Panc1 (cell line): Measurements from ENCODE around the gene USP6NL. TPM values are rescaled to one million over a fixed set of nuclear protein-coding genes. Genes with fewer than 3 reads are reported as not detected.

Experiments
- ATAC-seq: fragments of 200-7000 bp; cut with Tn5 transposase; 2 replicates; pipeline ENCODE4 v1.9.1; 2020; ENCODE audit warnings: mild to moderate bottlenecking, moderate library complexity
- BruUV-seq: library from RNA; stranded (reverse); fragments of 400-500 nt; replicated peaks from 2 replicates; lab custom pipeline; 2021; lab: Mats Ljungman, UMichigan
- CTCF ChIA-PET: fragments of 300-600 bp; sonication (Branson Sonifier 250); formaldehyde crosslinking; loops from one replicate; lab custom pipeline; 2022; ENCODE audit warnings: antibody characterized with exemption; lab: Charles Lee
- POLR2A ChIA-PET: fragments of 300-600 bp; sonication (Branson Sonifier 250); formaldehyde crosslinking; loops from one replicate; lab custom pipeline; 2022; ENCODE audit warnings: antibody characterized with exemption; lab: Charles Lee
- DNase-seq: peaks from one replicate; pipeline ENCODE4 v3.0.0-alpha.2; 2010; ENCODE audit warnings: low read depth, low spot score
- H3K27ac ChIP-seq: 2 replicates; pipeline ENCODE4 v1.5.1; 2011; ENCODE audit warnings: mild to moderate bottlenecking, low read length, inconsistent platforms
- H3K27me3 ChIP-seq: fragments of 200-500 bp; sonication (Bioruptor generic); 2 replicates; pipeline ENCODE4 v1.6.0; 2014; ENCODE audit warnings: low read length, inconsistent platforms; ENCODE audit not compliant: control insufficient read depth, insufficient read depth
- H3K36me3 ChIP-seq: fragments of 200-500 bp; sonication (Bioruptor generic); 2 replicates; pipeline ENCODE4 v1.5.1; 2014; ENCODE audit warnings: inconsistent platforms, mild to moderate bottlenecking, low read length, moderate library complexity; ENCODE audit not compliant: control insufficient read depth, insufficient read depth
- H3K4me1 ChIP-seq: 2 replicates; pipeline ENCODE4 v1.5.1; 2011; ENCODE audit warnings: inconsistent platforms, mild to moderate bottlenecking, low read length, moderate library complexity; ENCODE audit not compliant: control insufficient read depth, insufficient read depth
- H3K4me3 ChIP-seq, 2 experiments: 2 replicates each; pipeline ENCODE4 v1.5.1; 2011 to 2012; ENCODE audit warnings: low read depth in 2 of 2, low read length in 2 of 2, mild to moderate bottlenecking in 2 of 2, inconsistent platforms in 1 of 2, moderate library complexity in 1 of 2
- H3K9me3 ChIP-seq: fragments of 200-500 bp; sonication (Bioruptor generic); 2 replicates; pipeline ENCODE4 v1.5.1; 2014; ENCODE audit warnings: low read depth, mild to moderate bottlenecking, inconsistent platforms, low read length, moderate library complexity; ENCODE audit not compliant: control insufficient read depth, insufficient read depth
- CTCF ChIP-seq: fragments of 450-650 bp; IDR thresholded peaks from 2 replicates; pipeline ENCODE4 v1.5.1; 2017; ENCODE audit warnings: mild to moderate bottlenecking
- POLR2AphosphoS5 ChIP-seq: IDR thresholded peaks from 2 replicates; pipeline ENCODE4 v1.6.1; 2012; ENCODE audit warnings: mild to moderate bottlenecking, low read depth, low read length, moderate library complexity
- SIN3A ChIP-seq: IDR thresholded peaks from 2 replicates; pipeline ENCODE4 v1.6.1; 2012; ENCODE audit warnings: low read depth, mild to moderate bottlenecking, low read length, moderate library complexity, borderline replicate concordance; ENCODE audit not compliant: insufficient read depth
- TCF7L2 ChIP-seq: IDR thresholded peaks from 2 replicates; pipeline ENCODE4 v1.6.1; 2011; ENCODE audit warnings: mild to moderate bottlenecking, low read depth, low read length, inconsistent platforms
- in situ Hi-C: cut with HindIII; loops from 2 replicates; pipeline ENCODE4 v1.10.0; 2016; ENCODE audit warnings: low sequenced_read_pairs, low pct_unique_long_range_greater_than_20kb
- intact Hi-C: fragments of 100-400 bp; cut with micrococcal nuclease; formaldehyde crosslinking; loops from one replicate; pipeline ENCODE4 v1.10.0; 2022; ENCODE audit not compliant: unreplicated experiment
- total RNA-seq: library from RNA; stranded (reverse); gene quantifications from one replicate; pipeline ENCODE4 v1.2.1, GENCODE V29; 2021; ENCODE audit not compliant: unreplicated experiment
- TF ChIP-seq, protein P1 (sequence below), 2 experiments: IDR thresholded peaks; 2 replicates each; pipeline ENCODE4 v1.6.1; 2011 to 2012; ENCODE audit warnings: low read depth in 2 of 2, control low read depth in 1 of 2, low read length in 1 of 2, mild to moderate bottlenecking in 1 of 2, moderate library complexity in 1 of 2; ENCODE audit not compliant: insufficient read depth in 1 of 2

USP6NL gene
- total RNA-seq, 1 experiment from 2014 or later, result 13.9 TPM

GRCh38 chr10:11604865-11605650 lies 6.4 kb downstream of the USP6NL start:
- DNase-seq (no peak), ATAC-seq (no peak)
- ChIA-PET CTCF (no interaction called here), POLR2A (no interaction called here)
- no TSS peak for BruUV-seq
- in situ Hi-C loops, result no loop called here
- H3K27ac ChIP-seq, result no peak overlapping the region
- H3K4me1 ChIP-seq, result peaks cover 42% of the 10 kb centered on the region
- H3K4me3 ChIP-seq, result no peak overlapping the region
- TF ChIP-seq SIN3A, result no peak
- TF ChIP-seq, protein P1, sequence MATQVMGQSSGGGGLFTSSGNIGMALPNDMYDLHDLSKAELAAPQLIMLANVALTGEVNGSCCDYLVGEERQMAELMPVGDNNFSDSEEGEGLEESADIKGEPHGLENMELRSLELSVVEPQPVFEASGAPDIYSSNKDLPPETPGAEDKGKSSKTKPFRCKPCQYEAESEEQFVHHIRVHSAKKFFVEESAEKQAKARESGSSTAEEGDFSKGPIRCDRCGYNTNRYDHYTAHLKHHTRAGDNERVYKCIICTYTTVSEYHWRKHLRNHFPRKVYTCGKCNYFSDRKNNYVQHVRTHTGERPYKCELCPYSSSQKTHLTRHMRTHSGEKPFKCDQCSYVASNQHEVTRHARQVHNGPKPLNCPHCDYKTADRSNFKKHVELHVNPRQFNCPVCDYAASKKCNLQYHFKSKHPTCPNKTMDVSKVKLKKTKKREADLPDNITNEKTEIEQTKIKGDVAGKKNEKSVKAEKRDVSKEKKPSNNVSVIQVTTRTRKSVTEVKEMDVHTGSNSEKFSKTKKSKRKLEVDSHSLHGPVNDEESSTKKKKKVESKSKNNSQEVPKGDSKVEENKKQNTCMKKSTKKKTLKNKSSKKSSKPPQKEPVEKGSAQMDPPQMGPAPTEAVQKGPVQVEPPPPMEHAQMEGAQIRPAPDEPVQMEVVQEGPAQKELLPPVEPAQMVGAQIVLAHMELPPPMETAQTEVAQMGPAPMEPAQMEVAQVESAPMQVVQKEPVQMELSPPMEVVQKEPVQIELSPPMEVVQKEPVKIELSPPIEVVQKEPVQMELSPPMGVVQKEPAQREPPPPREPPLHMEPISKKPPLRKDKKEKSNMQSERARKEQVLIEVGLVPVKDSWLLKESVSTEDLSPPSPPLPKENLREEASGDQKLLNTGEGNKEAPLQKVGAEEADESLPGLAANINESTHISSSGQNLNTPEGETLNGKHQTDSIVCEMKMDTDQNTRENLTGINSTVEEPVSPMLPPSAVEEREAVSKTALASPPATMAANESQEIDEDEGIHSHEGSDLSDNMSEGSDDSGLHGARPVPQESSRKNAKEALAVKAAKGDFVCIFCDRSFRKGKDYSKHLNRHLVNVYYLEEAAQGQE (IDR thresholded peaks at IDR 0.05; ENCODE audit: insufficient read depth in 1 of 2, low read depth in 2 of 2, low read length in 1 of 2), result no peak
- TF ChIP-seq TCF7L2, result no peak
- TF ChIP-seq CTCF, result no peak
- TF ChIP-seq POLR2AphosphoS5, result no peak
- H3K9me3 ChIP-seq, result no peaks in the 10 kb centered on the region
- H3K36me3 ChIP-seq, result no peaks in the 10 kb centered on the region
- H3K27me3 ChIP-seq, result no peaks in the 10 kb centered on the region
- intact Hi-C loops, result no loop called here

DNA sequence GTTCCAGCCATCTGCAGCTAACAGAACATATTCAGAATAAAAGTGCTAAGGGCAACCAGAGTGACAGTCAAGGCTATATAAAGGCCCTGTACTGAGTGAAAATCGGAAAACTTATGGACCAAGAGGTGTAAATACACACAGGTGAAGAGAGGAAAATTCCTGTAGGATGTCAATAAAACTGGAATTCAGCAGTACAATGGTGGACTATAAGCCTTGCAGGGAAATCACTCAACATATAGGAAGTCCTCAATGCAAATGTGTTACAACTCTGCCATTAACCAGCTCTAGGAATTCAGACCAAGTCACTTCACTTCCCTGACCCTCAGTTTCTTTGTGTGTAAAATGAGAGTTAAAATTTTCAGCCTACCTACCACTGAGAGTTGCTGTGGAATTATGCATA lies 7.7 kb downstream of the USP6NL start:
- intact Hi-C loops, result no loop called here
- Histone ChIP-seq H3K9me3 (no peaks in the 10 kb centered on the region), H3K4me1 (peaks cover 30% of the 10 kb centered on the region), H3K27me3 (no peaks in the 10 kb centered on the region), H3K27ac (no peak overlapping the region), H3K36me3 (no peaks in the 10 kb centered on the region), H3K4me3 (no peak overlapping the region)
- no peak for DNase-seq
- POLR2A ChIA-PET, result no interaction called here
- CTCF ChIA-PET, result no interaction called here
- in situ Hi-C loops, result no loop called here
- ATAC-seq, result no peak
- TF ChIP-seq POLR2AphosphoS5 (no peak), CTCF (no peak), SIN3A (no peak), TCF7L2 (no peak)
- TF ChIP-seq, protein P1 (IDR thresholded peaks at IDR 0.05; ENCODE audit: insufficient read depth in 1 of 2, low read depth in 2 of 2, low read length in 1 of 2), result no peak
- BruUV-seq, result no TSS peak
